HG03520 (cell line): ENCODE data around the gene FMO5.
"Not testable (repeated sequence)": the region's sequence is repeated elsewhere in the genome, so short reads cannot be mapped to it uniquely, and the experiment has no call there.

Experiments used
- ATAC-seq: cut with Tn5 transposase; IDR thresholded peaks from one replicate; pipeline ENCODE4 v1.9.1; 2021; ENCODE audit warnings: mild to moderate bottlenecking, moderate library complexity; ENCODE audit not compliant: unreplicated experiment

Gene FMO5

DNA sequence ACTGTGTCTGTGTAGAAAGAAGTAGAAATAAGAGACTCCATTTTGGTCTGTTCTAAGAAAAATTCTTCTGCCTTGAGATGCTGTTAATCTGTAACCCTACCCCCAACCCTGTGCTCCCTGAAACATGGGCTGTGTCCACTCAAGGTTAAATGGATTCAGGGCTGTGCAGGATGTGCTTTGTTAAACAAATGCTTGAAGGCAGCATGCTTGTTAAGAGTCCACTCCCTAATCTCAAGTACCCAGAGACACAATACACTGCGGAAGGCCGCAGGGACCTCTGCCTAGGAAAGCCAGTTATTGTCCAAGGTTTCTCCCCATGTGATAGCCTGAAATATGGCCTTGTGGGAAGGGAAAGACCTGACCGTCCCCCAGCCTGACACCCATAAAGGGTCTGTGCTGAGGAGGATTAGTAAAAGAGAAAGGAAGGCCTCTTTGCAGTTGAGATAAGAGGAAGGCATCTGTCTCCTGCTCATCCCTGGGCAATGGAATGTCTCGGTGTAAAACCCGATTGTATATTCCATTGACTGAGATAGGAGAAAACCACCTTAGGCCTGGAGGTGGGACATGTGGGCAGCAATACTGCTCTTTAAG, 15.1 kb upstream of the FMO5 start:
- ATAC-seq: not testable (repeated sequence)

GRCh38 chr1:147238925-147239820, 14.0 kb upstream of the FMO5 start:
- ATAC-seq: no peak

GRCh38 chr1:147238053-147238902, 13.1 kb upstream of the FMO5 start:
- no peak for ATAC-seq

DNA sequence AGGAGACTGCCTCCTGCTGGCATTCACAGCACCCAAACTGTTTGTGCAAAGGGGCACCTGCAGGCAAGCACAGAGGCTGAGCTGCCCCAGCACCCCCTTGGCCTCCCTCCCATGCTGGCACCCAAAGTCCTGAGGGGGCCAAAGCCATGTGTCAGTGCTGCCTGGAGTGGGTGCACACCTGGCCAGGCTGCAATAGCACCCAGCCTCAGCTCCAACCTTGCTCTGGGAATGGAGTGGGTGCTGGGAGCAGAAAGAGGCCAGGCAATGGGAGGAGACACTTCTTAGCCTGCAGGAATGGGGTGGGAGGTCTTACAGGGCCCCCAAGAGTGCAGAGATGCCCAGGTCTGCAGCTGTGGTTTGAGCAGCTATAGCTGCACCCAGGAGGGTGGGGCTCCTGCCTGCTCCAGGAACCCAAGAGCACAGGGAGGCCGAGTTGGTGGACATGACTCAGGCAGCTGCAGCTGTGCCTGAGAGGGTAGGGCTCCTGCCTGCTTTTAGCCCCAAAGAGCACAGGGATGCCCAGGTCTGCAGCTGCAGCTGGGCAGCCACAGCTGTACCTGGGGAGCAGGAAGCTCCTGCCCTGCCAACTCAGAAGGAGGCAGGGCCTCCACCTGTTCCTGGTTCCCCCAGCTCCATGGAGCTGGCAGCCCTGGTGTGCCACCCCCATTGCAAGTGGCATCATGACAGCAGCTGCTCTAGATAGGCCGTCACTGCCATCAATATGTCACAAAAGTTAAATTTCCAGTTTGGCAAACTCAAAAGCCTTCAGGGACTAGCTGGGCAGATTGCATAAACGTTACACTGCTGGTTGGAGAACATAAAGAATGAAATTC, 12.0 kb upstream of the FMO5 start:
- ATAC-seq: no peak

GRCh38 chr1:147236448-147236847, 11.3 kb upstream of the FMO5 start:
- no peak for ATAC-seq

DNA sequence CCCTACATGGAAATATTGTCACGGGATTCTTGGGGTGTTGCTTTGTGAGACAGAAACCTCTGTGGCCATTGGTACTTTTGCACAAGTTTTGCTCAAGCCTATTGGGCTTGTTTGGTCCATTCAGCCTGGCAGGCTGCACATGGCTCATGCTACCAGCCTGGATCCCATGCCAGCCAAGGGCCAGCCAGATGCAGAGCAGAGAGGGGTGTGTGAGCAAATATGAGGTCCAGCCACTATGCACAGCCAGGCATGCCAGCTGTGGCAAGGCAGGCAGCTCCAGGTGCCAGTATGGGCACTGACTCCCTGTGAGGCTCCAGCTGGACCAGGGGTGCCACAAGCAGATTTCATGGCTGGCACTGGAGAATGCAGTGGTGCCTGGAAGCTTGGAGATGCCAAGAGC, 10.7 kb upstream of the FMO5 start:
- no peak for ATAC-seq

GRCh38 chr1:147233903-147234302, 8.8 kb upstream of the FMO5 start:
- not testable (repeated sequence) for ATAC-seq

- ATAC-seq: not testable (repeated sequence)
Measured at GRCh38 chr1:147231032-147231431, 5.9 kb upstream of the FMO5 start.

GRCh38 chr1:147223740-147224615, 1.2 kb downstream of the FMO5 start:
- no peak for ATAC-seq

DNA sequence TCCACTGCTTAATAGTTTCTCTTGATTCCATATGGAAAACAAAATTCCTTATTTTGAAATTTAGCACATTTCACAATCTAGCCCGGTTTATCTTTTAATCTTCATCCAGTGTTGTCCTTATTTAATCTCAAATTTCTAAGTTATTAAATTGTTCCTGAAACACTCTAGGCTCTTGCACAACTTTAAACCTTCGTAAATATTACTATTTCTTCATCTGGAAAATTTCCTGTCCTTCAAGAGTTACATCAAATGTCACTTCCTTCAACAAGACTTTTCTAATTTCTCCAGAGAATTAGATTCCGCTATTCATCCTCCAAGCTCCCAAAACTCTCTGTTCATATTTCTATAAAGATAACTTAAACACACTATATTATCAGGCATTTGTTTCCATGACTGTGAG, 6.5 kb downstream of the FMO5 start:
- ATAC-seq: no peak

DNA sequence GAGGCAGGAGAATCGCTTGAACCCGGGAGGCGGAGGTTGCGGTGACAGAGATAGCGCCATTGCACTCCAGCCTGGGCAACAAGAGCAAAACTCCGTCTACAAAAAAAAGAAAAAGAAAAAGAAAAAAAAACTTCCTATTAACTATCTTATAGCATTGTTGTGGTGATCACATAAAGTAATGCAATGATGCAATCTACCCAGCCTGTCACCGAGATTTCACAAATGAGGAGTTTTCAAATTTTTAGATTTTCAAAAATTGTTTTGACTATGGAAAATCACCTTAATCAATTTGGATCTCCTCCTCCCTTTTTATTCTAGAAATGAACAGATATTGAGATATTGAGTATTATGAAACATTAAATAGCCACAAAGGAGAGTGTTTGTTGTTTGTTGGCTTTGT, 8.0 kb downstream of the FMO5 start:
- ATAC-seq: no peak

- ATAC-seq: no peak
Measured at GRCh38 chr1:147216124-147216523, 9.0 kb downstream of the FMO5 start.

DNA sequence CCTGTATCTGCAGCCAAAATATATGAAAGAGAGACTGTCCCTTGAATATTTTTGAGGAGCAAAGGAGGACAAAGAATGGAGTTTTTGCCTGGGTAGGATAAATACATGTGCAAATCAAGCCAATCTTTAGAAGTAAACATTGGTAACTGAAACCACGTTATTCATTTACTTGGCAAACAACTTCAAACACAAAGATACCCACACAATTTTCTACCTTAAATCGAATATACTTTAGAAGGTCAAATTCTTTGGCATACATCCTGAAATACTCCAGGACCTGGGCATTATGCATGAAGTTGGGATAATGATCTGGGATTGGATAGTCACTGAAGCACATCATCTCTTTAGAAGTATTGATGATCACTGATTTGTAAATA, 9.6 kb downstream of the FMO5 start:
- ATAC-seq: no peak

- ATAC-seq: no peak
Measured at GRCh38 chr1:147214842-147215539, 10.1 kb downstream of the FMO5 start.

DNA sequence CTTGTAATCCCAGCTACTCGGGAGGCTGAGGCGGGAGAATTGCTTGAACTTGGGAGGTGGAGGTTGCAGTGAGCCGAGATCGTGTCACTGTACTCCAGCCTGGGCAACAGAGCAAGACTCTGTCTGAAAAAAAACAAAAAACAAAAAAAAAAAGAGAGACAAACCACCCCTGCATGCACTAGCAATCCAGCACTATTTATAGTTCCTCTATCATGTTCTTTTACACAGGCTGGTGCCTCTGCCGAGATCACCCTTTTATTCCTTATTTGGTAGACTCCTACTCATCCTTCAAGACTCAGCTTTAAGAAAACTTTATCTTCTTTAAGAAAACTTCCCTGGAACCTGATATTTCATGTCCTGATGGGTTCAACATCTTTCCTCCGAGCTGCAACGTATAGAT, 10.8 kb downstream of the FMO5 start:
- ATAC-seq: no peak

GRCh38 chr1:147213271-147213670, 11.9 kb downstream of the FMO5 start:
- no peak for ATAC-seq

GRCh38 chr1:147211577-147211976, 13.6 kb downstream of the FMO5 start:
- ATAC-seq: no peak

DNA sequence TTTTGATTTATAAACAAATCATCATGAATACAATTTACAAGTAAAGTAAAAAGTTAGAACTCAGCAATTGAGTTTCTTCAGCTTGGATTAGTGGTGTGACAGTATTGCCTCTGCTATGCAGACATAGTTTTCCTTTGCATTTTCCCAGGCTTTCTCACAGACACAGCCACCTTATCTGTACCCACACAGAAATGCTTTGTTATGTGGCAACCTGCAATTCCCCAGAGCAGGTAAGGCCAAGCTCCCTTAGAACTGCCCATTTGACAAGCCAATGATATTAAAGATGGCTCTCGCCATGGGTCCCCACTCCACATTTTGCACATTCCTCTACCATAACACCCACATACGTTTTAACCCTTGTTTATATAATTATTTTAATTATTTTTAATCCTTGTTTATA, 14.2 kb downstream of the FMO5 start:
- ATAC-seq: no peak
